SK-N-SH (cell line): ENCODE measurements around the gene ATG4C. TPM values are rescaled to one million over a fixed set of nuclear protein-coding genes. Genes with fewer than 3 reads are reported as not detected.
A peak's percentile ranks its signal among the peaks of the same experiment; 100 is the strongest.

Source experiments
- CTCF ChIA-PET: fragments of 300-600, 350-600 bp; formaldehyde crosslinking; extraction: SDS; loops from one replicate; lab custom pipeline; 2021; lab: Yijun Ruan, JAX
- POLR2A ChIA-PET: fragments of 350-600 bp; sonication (Branson Sonifier 250); formaldehyde crosslinking; extraction: SDS; loops from one replicate; lab custom pipeline; 2020; ENCODE audit warnings: antibody characterized with exemption, inconsistent platforms; lab: Yijun Ruan, JAX
- DNase-seq: peaks from one replicate; pipeline ENCODE4 v3.0.0; 2012
- H2AFZ ChIP-seq: fragments of 200-600 bp; sonication (generic); 2 replicates; pipeline ENCODE4 v1.8.1; 2016; ENCODE audit warnings: antibody characterized with exemption, mild to moderate bottlenecking, low read depth
- H3F3A ChIP-seq: fragments of 200-600 bp; sonication (generic); replicated peaks from 2 replicates; pipeline ENCODE3; 2016; ENCODE audit warnings: antibody characterized with exemption, mild to moderate bottlenecking; ENCODE audit not compliant: insufficient read depth
- H3K27ac ChIP-seq, 2 experiments: fragments of 200-500 bp in 1 of 2; fragments of 200-600 bp in 1 of 2; sonication (Bioruptor generic) in 1 of 2; sonication (generic), shearing (Covaris generic) in 1 of 2; 2 replicates each; pipeline versions ENCODE4 v1.5.1 to v1.6.1; 2014 to 2016; ENCODE audit warnings: low read depth in 2 of 2, inconsistent platforms in 1 of 2, low read length in 1 of 2, mild to moderate bottlenecking in 1 of 2, mixed read lengths in 1 of 2
- H3K27me3 ChIP-seq: fragments of 200-600 bp; sonication (generic), shearing (Covaris generic); 2 replicates; pipeline ENCODE4 v1.6.1; 2016; ENCODE audit warnings: mixed run types; ENCODE audit not compliant: insufficient read depth
- H3K36me3 ChIP-seq, 2 experiments: fragments of 200-500 bp in 1 of 2; fragments of 200-600 bp in 1 of 2; sonication (Bioruptor generic) in 1 of 2; sonication (generic) in 1 of 2; replicated peaks in 1 of 2; 2 replicates each; pipeline versions ENCODE3 to v1.5.1; 2014 to 2016; ENCODE audit warnings: low read length in 1 of 2, mild to moderate bottlenecking in 1 of 2; ENCODE audit not compliant: insufficient read depth in 2 of 2, control insufficient read depth in 1 of 2
- H3K4me1 ChIP-seq, 2 experiments: fragments of 200-500 bp in 1 of 2; fragments of 200-600 bp in 1 of 2; sonication (Bioruptor generic) in 1 of 2; sonication (generic), shearing (Covaris generic) in 1 of 2; 2 replicates each; pipeline versions ENCODE4 v1.5.1 to v1.6.1; 2014 to 2016; ENCODE audit warnings: low read depth in 1 of 2, low read length in 1 of 2, mixed run types in 1 of 2; ENCODE audit not compliant: insufficient read depth in 2 of 2, control insufficient read depth in 1 of 2
- H3K4me2 ChIP-seq: fragments of 200-600 bp; sonication (generic), shearing (Covaris generic); 2 replicates; pipeline ENCODE4 v1.6.1; 2017; ENCODE audit warnings: mixed run types
- H3K4me3 ChIP-seq, 2 experiments: fragments of 200-500 bp in 1 of 2; fragments of 200-600 bp in 1 of 2; sonication (Bioruptor generic) in 1 of 2; sonication (generic), shearing (Covaris generic) in 1 of 2; 2 replicates each; pipeline versions ENCODE4 v1.5.1 to v1.8.1; 2014 to 2016; ENCODE audit warnings: low read depth in 2 of 2, inconsistent platforms in 1 of 2, low read length in 1 of 2, mild to moderate bottlenecking in 1 of 2, mixed read lengths in 1 of 2, moderate library complexity in 1 of 2
- H3K79me2 ChIP-seq: fragments of 200-600 bp; sonication (generic); 2 replicates; pipeline ENCODE4 v1.8.1; 2017; ENCODE audit warnings: mild to moderate bottlenecking; ENCODE audit not compliant: insufficient read depth
- H3K9ac ChIP-seq: fragments of 200-600 bp; sonication (generic); 2 replicates; pipeline ENCODE4 v1.6.1; 2017; ENCODE audit warnings: mixed run types
- H3K9me2 ChIP-seq: fragments of 200-600 bp; sonication (generic); 2 replicates; pipeline ENCODE4 v1.6.1; 2017; ENCODE audit warnings: mixed run types
- H3K9me3 ChIP-seq: fragments of 200-600 bp; sonication (generic); 2 replicates; pipeline ENCODE4 v1.6.1; 2017; ENCODE audit warnings: mixed run types, mild to moderate bottlenecking, moderate library complexity
- H4K20me1 ChIP-seq: fragments of 200-600 bp; sonication (generic); 2 replicates; pipeline ENCODE4 v1.6.1; 2017; ENCODE audit warnings: mild to moderate bottlenecking, mixed run types; ENCODE audit not compliant: insufficient read depth
- FOXJ3 ChIP-seq: sonication (generic); formaldehyde crosslinking; IDR thresholded peaks from 2 replicates; pipeline ENCODE4 v1.5.1; 2020; ENCODE audit warnings: mild to moderate bottlenecking, missing genetic modification reagents
- FOXM1 ChIP-seq: IDR thresholded peaks from 2 replicates; pipeline ENCODE4 v1.4.0; 2012; ENCODE audit warnings: low read depth, mild to moderate bottlenecking
- GATA2 ChIP-seq: sonication (generic); formaldehyde crosslinking; IDR thresholded peaks from 2 replicates; pipeline ENCODE4 v1.5.0; 2020; ENCODE audit warnings: mild to moderate bottlenecking, missing genetic modification reagents
- RAD21 ChIP-seq: IDR thresholded peaks from 2 replicates; pipeline ENCODE4 v1.6.1; 2012; ENCODE audit warnings: mild to moderate bottlenecking, low read length
- RXRA ChIP-seq: IDR thresholded peaks from 2 replicates; pipeline ENCODE4 v1.4.0; 2012; ENCODE audit warnings: low read depth, mild to moderate bottlenecking, borderline replicate concordance
- SMC3 ChIP-seq: IDR thresholded peaks from 2 replicates; pipeline ENCODE4 v1.6.1; 2012; ENCODE audit warnings: low read depth, low read length, improper control_type of control experiment
- TAF1 ChIP-seq: IDR thresholded peaks from 2 replicates; pipeline ENCODE4 v1.6.1; 2012; ENCODE audit warnings: low read depth, mild to moderate bottlenecking, low read length, moderate library complexity, borderline replicate concordance
- TEAD4 ChIP-seq: IDR thresholded peaks from 2 replicates; pipeline ENCODE4 v1.4.0; 2012; ENCODE audit warnings: mild to moderate bottlenecking, borderline replicate concordance; ENCODE audit not compliant: insufficient read depth
- polyA plus RNA-seq, 3 experiments: library from polyadenylated mRNA; depleted of rRNA; stranded (reverse); fragments of >200 nt; gene quantifications; 2 replicates each; pipeline ENCODE4 v1.2.3, GENCODE V29; 2012
- TF ChIP-seq, protein P1 (sequence below): IDR thresholded peaks from 2 replicates; pipeline ENCODE4 v1.4.0; 2012; ENCODE audit warnings: low read depth, borderline replicate concordance
- TF ChIP-seq, protein P2 (sequence below): fragments of 200-600 bp; sonication (generic); IDR thresholded peaks from 2 replicates; pipeline ENCODE4 v1.6.1; 2017; ENCODE audit warnings: antibody characterized with exemption, mild to moderate bottlenecking, moderate library complexity

ATG4C gene
- polyA plus RNA-seq, 1 of the 3 experiments (the other 2 are of a cell fraction), result 3.0 TPM

DNA sequence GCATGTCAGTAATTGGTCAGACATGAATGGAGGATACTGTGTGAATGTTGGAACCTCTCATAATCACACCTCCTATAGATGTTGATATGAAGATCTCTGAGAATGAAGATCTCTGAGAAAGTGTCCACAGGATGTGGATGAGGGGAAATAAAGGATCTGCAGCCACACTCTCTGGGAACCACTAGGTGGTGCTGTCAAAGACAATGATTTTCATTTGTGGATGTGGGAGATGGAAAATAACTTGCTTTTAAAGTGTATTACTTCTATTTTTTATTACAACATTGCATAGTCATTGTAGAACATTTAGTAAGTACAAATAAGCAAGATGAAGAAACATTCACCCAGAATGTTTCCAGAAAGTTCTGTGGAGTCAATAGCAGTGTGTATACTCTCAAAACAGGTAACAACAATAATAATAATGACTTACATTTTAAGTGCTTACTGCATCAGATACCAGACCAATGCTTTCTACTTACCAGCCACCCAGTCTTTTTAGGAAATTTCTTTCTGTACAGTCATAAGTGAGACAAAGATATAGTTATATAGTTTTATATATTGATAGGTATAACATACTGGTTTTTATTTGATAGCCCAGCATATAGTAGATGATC, 128.2 kb downstream of the ATG4C start:
- H3K36me3 ChIP-seq, result no peaks in the 10 kb centered on the region
- no peaks in the 10 kb centered on the region for H3K79me2 ChIP-seq
- H2AFZ ChIP-seq, result no peak overlapping the region
- ChIA-PET POLR2A (no interaction called here), CTCF (interaction anchor here (0.7 to 1.7 kb wide), 12 partner anchors 10 to 396 kb away, joined by 3 to 8 read pairs (median 3); no protein-coding TSS in a partner anchor)
- no peak overlapping the region for H3K9ac ChIP-seq
- H3K27me3 ChIP-seq, result no peaks in the 10 kb centered on the region; the same call in 1 of the 2 replicates
- no peaks in the 10 kb centered on the region for H3K9me3 ChIP-seq
- no peaks in the 10 kb centered on the region for H3F3A ChIP-seq
- no peaks in the 10 kb centered on the region for H3K9me2 ChIP-seq
- H3K4me3 ChIP-seq, result no peak overlapping the region
- H3K27ac ChIP-seq, result no peak overlapping the region
- no peaks in the 10 kb centered on the region for H3K4me1 ChIP-seq
- no peak overlapping the region for H3K4me2 ChIP-seq
- TF ChIP-seq GATA2 (CRISPR knock-in tag) (no peak), RXRA (no peak), SMC3 (peak; percentile 19; the same call in 1 of the 2 replicates), RAD21 (peak; percentile 48; the same call in 1 of the 2 replicates), FOXJ3 (CRISPR knock-in tag) (no peak), TEAD4 (no peak), TAF1 (no peak), FOXM1 (no peak)
- TF ChIP-seq, protein P1, sequence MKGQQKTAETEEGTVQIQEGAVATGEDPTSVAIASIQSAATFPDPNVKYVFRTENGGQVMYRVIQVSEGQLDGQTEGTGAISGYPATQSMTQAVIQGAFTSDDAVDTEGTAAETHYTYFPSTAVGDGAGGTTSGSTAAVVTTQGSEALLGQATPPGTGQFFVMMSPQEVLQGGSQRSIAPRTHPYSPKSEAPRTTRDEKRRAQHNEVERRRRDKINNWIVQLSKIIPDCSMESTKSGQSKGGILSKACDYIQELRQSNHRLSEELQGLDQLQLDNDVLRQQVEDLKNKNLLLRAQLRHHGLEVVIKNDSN, result no peak
- TF ChIP-seq, protein P2, sequence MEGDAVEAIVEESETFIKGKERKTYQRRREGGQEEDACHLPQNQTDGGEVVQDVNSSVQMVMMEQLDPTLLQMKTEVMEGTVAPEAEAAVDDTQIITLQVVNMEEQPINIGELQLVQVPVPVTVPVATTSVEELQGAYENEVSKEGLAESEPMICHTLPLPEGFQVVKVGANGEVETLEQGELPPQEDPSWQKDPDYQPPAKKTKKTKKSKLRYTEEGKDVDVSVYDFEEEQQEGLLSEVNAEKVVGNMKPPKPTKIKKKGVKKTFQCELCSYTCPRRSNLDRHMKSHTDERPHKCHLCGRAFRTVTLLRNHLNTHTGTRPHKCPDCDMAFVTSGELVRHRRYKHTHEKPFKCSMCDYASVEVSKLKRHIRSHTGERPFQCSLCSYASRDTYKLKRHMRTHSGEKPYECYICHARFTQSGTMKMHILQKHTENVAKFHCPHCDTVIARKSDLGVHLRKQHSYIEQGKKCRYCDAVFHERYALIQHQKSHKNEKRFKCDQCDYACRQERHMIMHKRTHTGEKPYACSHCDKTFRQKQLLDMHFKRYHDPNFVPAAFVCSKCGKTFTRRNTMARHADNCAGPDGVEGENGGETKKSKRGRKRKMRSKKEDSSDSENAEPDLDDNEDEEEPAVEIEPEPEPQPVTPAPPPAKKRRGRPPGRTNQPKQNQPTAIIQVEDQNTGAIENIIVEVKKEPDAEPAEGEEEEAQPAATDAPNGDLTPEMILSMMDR, result peak; percentile 86
- peak; percentile 18 for DNase-seq
- no peaks in the 10 kb centered on the region for H4K20me1 ChIP-seq

Other genes with a start within 250 kb of the ATG4C start
- gene ANGPTL3, start 186.6 kb upstream of the ATG4C start, polyA plus RNA-seq (2012; rRNA removed), result not detected in 2 replicates
- gene DOCK7, start 95.7 kb upstream of the ATG4C start, polyA plus RNA-seq (2012; rRNA removed), result 27.6 and 32.0 TPM in 2 replicates